Measurements from ENCODE around the gene SLC25A27.

DNA sequence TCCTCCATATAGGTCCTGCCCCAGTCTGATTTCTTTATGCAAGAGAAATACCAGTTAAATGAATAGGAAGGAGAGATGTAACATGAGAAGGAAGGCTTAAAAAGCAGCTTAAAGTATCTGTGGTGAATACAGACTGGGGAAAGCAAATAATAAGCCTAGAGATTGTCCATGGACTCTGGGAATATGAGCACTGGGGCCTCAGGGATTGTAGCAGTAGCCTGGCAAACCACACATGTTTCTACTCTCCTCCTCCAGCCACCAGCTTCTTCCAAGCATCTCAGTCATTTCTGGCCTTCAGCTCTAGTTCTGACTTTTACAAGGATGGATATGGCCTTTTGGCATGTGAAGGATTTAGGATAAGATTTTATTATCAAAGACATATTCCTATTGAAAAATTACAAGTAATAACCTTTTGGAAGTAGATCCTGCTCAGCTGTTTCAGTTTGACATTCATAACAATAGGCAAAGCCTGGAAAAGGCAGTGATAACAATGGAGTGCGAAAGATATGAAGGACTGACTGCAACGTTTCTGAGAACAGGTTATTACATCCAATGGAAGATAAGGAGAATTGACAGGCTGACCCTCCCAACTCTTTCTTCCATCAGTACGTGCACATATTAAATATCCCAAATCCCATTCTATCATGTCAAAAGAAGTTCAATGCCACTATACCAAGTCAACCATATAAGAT is 41.8 kb upstream of the SLC25A27 start:
- TF ChIP-seq CTCF (IDR thresholded peaks at IDR 0.05; ENCODE audit: low read depth, low read length): no peak
- no peak for TF ChIP-seq EZH2phosphoT487 (IDR thresholded peaks at IDR 0.05; ENCODE audit: low read depth)
